ENCODE measurements around the gene PRKAR1B. TPM values are rescaled to one million over a fixed set of nuclear protein-coding genes. Genes with fewer than 3 reads are reported as not detected.

PRKAR1B gene
- total and polyA plus RNA-seq, 7 donors, result 9.5 to 26.6 (median 11.4) TPM

DNA sequence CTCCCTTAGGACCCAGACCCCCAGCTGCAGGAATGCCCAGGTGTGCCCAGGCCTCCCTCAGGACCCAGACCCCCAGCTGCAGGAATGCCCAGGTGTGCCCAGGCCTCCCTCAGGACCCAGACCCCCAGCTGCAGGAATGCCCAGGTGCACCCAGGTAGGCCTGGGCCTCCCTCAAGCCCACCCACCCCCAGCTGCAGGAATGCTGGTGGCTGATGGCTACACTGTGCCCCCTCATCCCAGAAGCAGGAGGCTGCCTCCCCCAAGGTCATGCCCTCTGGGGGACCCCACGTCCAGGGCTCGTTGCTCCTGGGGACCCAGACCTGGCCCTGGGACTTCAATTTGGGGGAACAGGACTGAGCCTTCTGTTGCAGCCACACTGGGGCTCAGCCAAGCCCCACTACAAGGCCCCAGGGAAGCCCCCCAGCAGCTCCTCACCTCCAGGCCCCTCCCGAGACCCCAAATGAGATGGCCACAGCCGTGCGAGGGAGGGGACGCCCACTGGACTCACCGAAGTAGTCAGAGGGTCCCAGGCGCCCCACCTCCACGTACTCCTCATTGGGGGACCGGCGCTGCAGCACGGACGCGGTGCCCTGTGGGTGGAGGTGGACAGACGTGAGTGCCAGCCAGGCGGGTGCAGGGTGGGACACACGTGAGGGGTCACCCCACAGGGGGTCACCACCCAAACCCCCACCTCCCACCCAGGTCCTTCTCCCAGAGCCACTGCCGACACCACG, 176.0 kb downstream of the PRKAR1B start:
- intact Hi-C loops (cut with DNase I), result no loop called here
- 95 to 96% methylated on average over 19 of the region's 19 CpGs for WGBS, 2 donors
- no peak for DNase-seq

DNA sequence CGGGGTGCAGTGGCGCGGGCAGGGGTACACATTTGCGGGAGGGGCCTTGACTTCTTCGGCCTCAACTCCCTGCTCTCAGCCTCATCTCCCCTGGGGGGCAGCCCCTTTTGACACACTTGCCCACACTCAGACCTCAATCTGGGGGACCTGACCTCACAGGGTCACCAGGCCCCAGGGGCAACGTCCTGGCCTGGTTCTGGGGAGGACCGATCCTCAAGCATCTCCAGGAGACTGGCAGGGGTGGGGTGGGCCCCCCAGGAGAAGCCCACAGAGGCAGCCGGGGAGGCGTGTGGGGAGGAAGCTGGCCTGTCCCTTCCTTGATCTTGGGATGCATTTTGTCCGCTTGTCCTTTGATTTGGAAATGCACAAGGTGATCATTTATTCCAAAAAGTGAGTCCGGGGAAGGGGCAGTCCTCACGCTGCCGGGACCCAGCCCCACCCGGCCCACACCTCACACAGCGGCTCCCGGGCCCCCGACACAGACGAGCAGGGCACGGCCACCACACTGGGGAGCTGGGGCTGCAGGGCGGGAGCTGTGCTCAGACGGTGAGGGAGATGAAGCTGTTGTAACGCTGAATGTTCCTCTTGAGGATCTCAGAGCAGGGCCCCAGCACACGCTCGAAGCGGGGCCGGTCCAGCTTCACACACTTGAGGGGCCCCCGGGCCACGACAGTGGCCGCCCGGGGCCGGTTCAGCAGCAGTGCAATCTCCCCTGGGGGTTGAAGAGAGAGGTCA, 177.0 kb downstream of the PRKAR1B start:
- no peaks in the 10 kb centered on the region for H3K9me3 ChIP-seq
- no peaks in the 10 kb centered on the region for H3K4me1 ChIP-seq
- intact Hi-C loops (cut with DNase I), result no loop called here
- H3K27ac ChIP-seq, result no peak overlapping the region
- no peak overlapping the region for H3K4me3 ChIP-seq
- WGBS, 2 donors, result 95% methylated on average over 31 of the region's 31 CpGs
- TF ChIP-seq, protein P1, sequence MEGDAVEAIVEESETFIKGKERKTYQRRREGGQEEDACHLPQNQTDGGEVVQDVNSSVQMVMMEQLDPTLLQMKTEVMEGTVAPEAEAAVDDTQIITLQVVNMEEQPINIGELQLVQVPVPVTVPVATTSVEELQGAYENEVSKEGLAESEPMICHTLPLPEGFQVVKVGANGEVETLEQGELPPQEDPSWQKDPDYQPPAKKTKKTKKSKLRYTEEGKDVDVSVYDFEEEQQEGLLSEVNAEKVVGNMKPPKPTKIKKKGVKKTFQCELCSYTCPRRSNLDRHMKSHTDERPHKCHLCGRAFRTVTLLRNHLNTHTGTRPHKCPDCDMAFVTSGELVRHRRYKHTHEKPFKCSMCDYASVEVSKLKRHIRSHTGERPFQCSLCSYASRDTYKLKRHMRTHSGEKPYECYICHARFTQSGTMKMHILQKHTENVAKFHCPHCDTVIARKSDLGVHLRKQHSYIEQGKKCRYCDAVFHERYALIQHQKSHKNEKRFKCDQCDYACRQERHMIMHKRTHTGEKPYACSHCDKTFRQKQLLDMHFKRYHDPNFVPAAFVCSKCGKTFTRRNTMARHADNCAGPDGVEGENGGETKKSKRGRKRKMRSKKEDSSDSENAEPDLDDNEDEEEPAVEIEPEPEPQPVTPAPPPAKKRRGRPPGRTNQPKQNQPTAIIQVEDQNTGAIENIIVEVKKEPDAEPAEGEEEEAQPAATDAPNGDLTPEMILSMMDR (IDR thresholded peaks at IDR 0.05), result no peak
- no peak for TF ChIP-seq POLR2A (IDR thresholded peaks at IDR 0.05)
- no peak for TF ChIP-seq POLR2AphosphoS5 (IDR thresholded peaks at IDR 0.05)
- TF ChIP-seq EP300 (IDR thresholded peaks at IDR 0.05), result no peak
- DNase-seq, result no peak
- peaks cover 0 to 5% (median 0%) of the 10 kb centered on the region in 4 donors for H3K36me3 ChIP-seq
- H3K27me3 ChIP-seq, result no peaks in the 10 kb centered on the region

More for the DNA sequence above, 176.0 kb downstream of the PRKAR1B start:
- Histone ChIP-seq H3K27me3 (no peaks in the 10 kb centered on the region), H3K27ac (no peak overlapping the region), H3K4me1 (no peaks in the 10 kb centered on the region), H3K9me3 (no peaks in the 10 kb centered on the region), H3K36me3 (peaks cover 0 to 5% (median 0%) of the 10 kb centered on the region in 4 donors), H3K4me3 (no peak overlapping the region)
- TF ChIP-seq EP300 (IDR thresholded peaks at IDR 0.05), result no peak
- no peak for TF ChIP-seq POLR2AphosphoS5 (IDR thresholded peaks at IDR 0.05)
- TF ChIP-seq, protein P1 (IDR thresholded peaks at IDR 0.05), result no peak
- TF ChIP-seq POLR2A (IDR thresholded peaks at IDR 0.05), result no peak

DNA sequence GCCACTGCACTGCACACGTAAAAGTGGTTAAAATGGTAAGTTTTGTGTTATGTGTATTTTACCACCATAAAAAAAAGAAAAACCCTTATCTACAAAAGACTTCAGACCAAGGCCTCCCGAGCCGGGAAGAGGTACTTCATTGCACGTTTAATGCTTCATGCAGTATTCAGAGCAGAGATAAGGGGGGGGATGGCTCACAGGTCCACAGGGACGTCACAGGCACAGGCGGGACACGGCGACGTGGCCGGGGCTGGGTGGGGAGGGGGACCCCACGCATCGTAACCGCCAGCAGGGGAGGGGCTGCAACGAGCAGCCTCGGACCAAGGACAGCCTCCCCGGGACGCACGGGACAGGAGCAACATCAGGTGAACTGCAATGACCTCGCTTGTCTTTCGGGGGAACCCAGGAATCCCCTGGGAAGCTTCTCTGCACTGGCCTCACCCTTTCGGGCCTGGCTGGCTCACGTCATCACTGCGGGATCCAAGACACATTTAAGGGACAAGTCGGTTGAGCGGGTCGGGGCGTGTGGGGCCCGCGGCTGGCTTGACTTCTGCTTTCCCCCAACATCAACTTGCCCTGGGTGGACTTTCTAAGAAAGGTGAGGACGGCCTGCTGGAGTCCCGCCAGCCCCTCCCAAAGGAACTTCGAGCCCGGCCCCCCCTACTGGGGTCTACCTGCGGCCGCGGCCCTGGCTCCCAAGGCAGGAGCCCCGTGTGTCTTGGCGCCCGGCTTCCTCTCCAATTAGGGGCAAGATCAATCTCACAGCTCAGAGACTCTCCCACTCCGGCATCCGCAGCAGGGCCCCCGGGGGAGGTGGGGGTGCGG, 177.8 kb downstream of the PRKAR1B start:
- Histone ChIP-seq H3K27ac (no peak overlapping the region), H3K4me3 (no peak overlapping the region), H3K27me3 (no peaks in the 10 kb centered on the region), H3K9me3 (no peaks in the 10 kb centered on the region), H3K4me1 (no peaks in the 10 kb centered on the region), H3K36me3 (peaks cover 0 to 5% (median 0%) of the 10 kb centered on the region in 4 donors)
- intact Hi-C loops (cut with DNase I), result no loop called here
- 86 to 88% methylated on average over 43 of the region's 43 CpGs for WGBS, 2 donors
- DNase-seq, result no peak
- TF ChIP-seq, protein P1 (IDR thresholded peaks at IDR 0.05), result no peak
- TF ChIP-seq EP300 (IDR thresholded peaks at IDR 0.05) (no peak), POLR2A (IDR thresholded peaks at IDR 0.05) (no peak), POLR2AphosphoS5 (IDR thresholded peaks at IDR 0.05) (no peak)

DNA sequence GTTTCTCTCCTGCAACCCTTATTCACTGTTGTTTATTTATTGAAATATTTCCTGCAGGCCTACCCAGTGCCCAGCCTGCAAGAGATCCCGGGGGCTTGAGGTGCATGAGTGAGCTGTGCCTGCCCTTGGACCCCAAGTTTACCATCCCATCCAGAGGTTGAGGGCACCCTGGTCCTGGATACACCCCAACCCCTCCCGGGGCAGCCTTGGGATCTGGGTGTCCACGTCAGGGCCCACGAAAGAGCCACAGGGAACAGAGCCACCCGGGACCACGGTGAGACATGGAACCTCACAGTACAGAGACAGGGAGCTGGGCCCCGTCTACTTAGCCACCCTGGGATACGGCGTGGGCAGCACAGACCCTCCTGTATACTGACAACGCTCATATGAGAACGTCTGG, 178.7 kb downstream of the PRKAR1B start:
- Histone ChIP-seq H3K9me3 (no peaks in the 10 kb centered on the region), H3K36me3 (peaks cover 0 to 5% (median 0%) of the 10 kb centered on the region in 4 donors), H3K4me3 (no peak overlapping the region), H3K27me3 (no peaks in the 10 kb centered on the region), H3K27ac (no peak overlapping the region), H3K4me1 (peaks cover 0 to under 1% (median 0%) of the 10 kb centered on the region in 4 donors)
- intact Hi-C loops (cut with DNase I), result no loop called here
- WGBS, 2 donors, result 92 to 94% methylated on average over 11 of the region's 11 CpGs
- TF ChIP-seq EP300 (IDR thresholded peaks at IDR 0.05) (no peak), POLR2AphosphoS5 (IDR thresholded peaks at IDR 0.05) (no peak), POLR2A (IDR thresholded peaks at IDR 0.05) (no peak)
- TF ChIP-seq, protein P1 (IDR thresholded peaks at IDR 0.05), result no peak
- no peak for DNase-seq

Data from sigmoid colon (tissue), 7 donors.